H1 (cell line): ENCODE measurements around the gene AVPR2. TPM values are rescaled to one million over a fixed set of nuclear protein-coding genes. Genes with fewer than 3 reads are reported as not detected.

Experiments used
- CTCF ChIA-PET: fragments of 300-600 bp; sonication (Branson Sonifier 250); formaldehyde crosslinking; loops from one replicate; lab custom pipeline; 2021; ENCODE audit not compliant: partially characterized antibody; lab: Charles Lee
- POLR2A ChIA-PET: fragments of 300-600 bp; sonication (Branson Sonifier 250); formaldehyde crosslinking; loops from one replicate; lab custom pipeline; 2021; ENCODE audit warnings: inconsistent platforms; ENCODE audit not compliant: partially characterized antibody; lab: Charles Lee
- DNase-seq, 2 experiments: peaks; one replicate each; pipeline versions ENCODE4 v3.0.0 to v3.0.0-alpha.2; 2010 to 2022; ENCODE audit warnings: low spot score in 2 of 2, low read depth in 1 of 2, mixed read lengths in 1 of 2
- FAIRE-seq: peaks from 2 replicates; lab custom pipeline; 2011; peaks lifted over from hg19 to GRCh38; lab: Jason Lieb, UNC
- H2AFZ ChIP-seq: 2 replicates; pipeline ENCODE4 v1.8.1; 2012; ENCODE audit warnings: low read length, inconsistent platforms
- H2AK5ac ChIP-seq: 2 replicates; pipeline ENCODE4 v1.6.1; 2013; ENCODE audit warnings: low read depth, low read length
- H2BK120ac ChIP-seq: replicated peaks from 2 replicates; pipeline ENCODE3; 2013; ENCODE audit warnings: low read depth, low read length, inconsistent platforms
- H2BK12ac ChIP-seq: 2 replicates; pipeline ENCODE4 v1.6.1; 2013; ENCODE audit warnings: low read depth, low read length
- H2BK15ac ChIP-seq: 2 replicates; pipeline ENCODE4 v1.6.1; 2013; ENCODE audit warnings: low read length
- H2BK20ac ChIP-seq: 2 replicates; pipeline ENCODE4 v1.6.1; 2013; ENCODE audit warnings: low read length
- H2BK5ac ChIP-seq: 2 replicates; pipeline ENCODE4 v1.6.1; 2013; ENCODE audit warnings: low read depth, low read length
- H3K14ac ChIP-seq: 2 replicates; pipeline ENCODE4 v1.6.1; 2013; ENCODE audit warnings: inconsistent platforms; ENCODE audit not compliant: insufficient read length
- H3K18ac ChIP-seq: 2 replicates; pipeline ENCODE4 v1.6.1; 2013; ENCODE audit warnings: low read length; ENCODE audit errors: extremely low read depth
- H3K23ac ChIP-seq: 2 replicates; pipeline ENCODE4 v1.6.1; 2013; ENCODE audit warnings: inconsistent platforms; ENCODE audit not compliant: insufficient read length
- H3K23me2 ChIP-seq: 2 replicates; pipeline ENCODE4 v1.6.1; 2013; ENCODE audit warnings: low read depth, low read length
- H3K27ac ChIP-seq: 2 replicates; pipeline ENCODE4 v1.6.1; 2011; ENCODE audit warnings: low read depth, low read length, inconsistent platforms
- H3K27me3 ChIP-seq, 4 experiments: replicated peaks in 1 of 4; 1 replicate in 1 of 4; 2 replicates in 3 of 4; pipeline versions ENCODE4 v1.6.1 to v1.8.1; 2011 to 2013; ENCODE audit warnings: low read length in 3 of 4, mild to moderate bottlenecking in 3 of 4, inconsistent platforms in 2 of 4, mixed read lengths in 2 of 4, moderate library complexity in 1 of 4; ENCODE audit not compliant: control insufficient read depth in 3 of 4, insufficient read depth in 3 of 4; ENCODE audit errors: extremely low read depth in 1 of 4
- H3K36me3 ChIP-seq, 4 experiments: 2 replicates each; pipeline versions ENCODE4 v1.6.1 to v1.8.1; 2011 to 2013; ENCODE audit warnings: mild to moderate bottlenecking in 4 of 4, low read length in 3 of 4, moderate library complexity in 2 of 4, control low read depth in 1 of 4, inconsistent platforms in 1 of 4; ENCODE audit not compliant: insufficient read depth in 4 of 4, control insufficient read depth in 2 of 4
- H3K4ac ChIP-seq: replicated peaks from 2 replicates; pipeline ENCODE3; 2013; ENCODE audit warnings: low read length, low read depth, mixed read lengths, inconsistent platforms; ENCODE audit not compliant: insufficient read length
- H3K4me1 ChIP-seq, 4 experiments: replicated peaks in 1 of 4; 1 replicate in 1 of 4; 2 replicates in 3 of 4; pipeline versions ENCODE4 v1.6.1 to v1.8.1; 2011 to 2013; ENCODE audit warnings: low read length in 3 of 4, inconsistent platforms in 2 of 4, mixed read lengths in 1 of 4; ENCODE audit not compliant: insufficient read depth in 4 of 4, control insufficient read depth in 3 of 4
- H3K4me2 ChIP-seq, 2 experiments: 2 replicates each; pipeline versions ENCODE4 v1.6.1 to v1.8.1; 2011 to 2013; ENCODE audit warnings: low read depth in 2 of 2, low read length in 2 of 2, control low read depth in 1 of 2, inconsistent platforms in 1 of 2, mild to moderate bottlenecking in 1 of 2; ENCODE audit not compliant: insufficient read depth in 1 of 2
- H3K4me3 ChIP-seq, 4 experiments: fragments of 200-600, 300-600 bp in 1 of 4; sonication (generic), shearing (Covaris generic), sonication (Bioruptor Twin) in 1 of 4; 2 replicates each; pipeline versions ENCODE4 v1.5.1 to v1.8.1; 2011 to 2016; ENCODE audit warnings: low read length in 4 of 4, low read depth in 3 of 4, control low read depth in 2 of 4, inconsistent platforms in 2 of 4, mild to moderate bottlenecking in 2 of 4, mixed read lengths in 1 of 4, moderate library complexity in 1 of 4; ENCODE audit not compliant: insufficient read depth in 2 of 4; ENCODE audit errors: extremely low read depth in 1 of 4
- H3K56ac ChIP-seq: replicated peaks from 2 replicates; pipeline ENCODE3; 2013; ENCODE audit warnings: low read depth, mild to moderate bottlenecking, mixed read lengths, low read length, inconsistent platforms; ENCODE audit not compliant: insufficient read length
- H3K79me1 ChIP-seq: 2 replicates; pipeline ENCODE4 v1.6.1; 2013; ENCODE audit warnings: low read depth, low read length, control low read depth
- H3K79me2 ChIP-seq, 2 experiments: 2 replicates each; pipeline versions ENCODE4 v1.6.1 to v1.8.1; 2012 to 2013; ENCODE audit warnings: low read length in 2 of 2, mild to moderate bottlenecking in 2 of 2, inconsistent platforms in 1 of 2; ENCODE audit not compliant: insufficient read depth in 2 of 2, control insufficient read depth in 1 of 2
- H3K9ac ChIP-seq, 4 experiments: replicated peaks in 1 of 4; 1 replicate in 1 of 4; 2 replicates in 3 of 4; pipeline versions ENCODE4 v1.6.1 to v1.8.1; 2011 to 2013; ENCODE audit warnings: low read depth in 3 of 4, low read length in 3 of 4, control low read depth in 2 of 4, mild to moderate bottlenecking in 2 of 4, moderate library complexity in 2 of 4, inconsistent platforms in 1 of 4; ENCODE audit errors: extremely low read depth in 1 of 4
- H3K9me3 ChIP-seq, 2 experiments: 2 replicates each; pipeline versions ENCODE4 v1.6.1 to v1.8.1; 2012 to 2013; ENCODE audit warnings: mild to moderate bottlenecking in 2 of 2, moderate library complexity in 2 of 2, control low read depth in 1 of 2, inconsistent platforms in 1 of 2, low read depth in 1 of 2, low read length in 1 of 2, mixed read lengths in 1 of 2; ENCODE audit not compliant: insufficient read depth in 2 of 2
- H4K20me1 ChIP-seq, 2 experiments: replicated peaks in 1 of 2; 2 replicates each; pipeline versions ENCODE3 to v1.8.1; 2011 to 2013; ENCODE audit warnings: inconsistent platforms in 2 of 2, low read length in 2 of 2, mild to moderate bottlenecking in 1 of 2; ENCODE audit not compliant: insufficient read depth in 2 of 2, control insufficient read depth in 1 of 2
- H4K5ac ChIP-seq: 2 replicates; pipeline ENCODE4 v1.6.1; 2013; ENCODE audit warnings: low read length, low read depth, mixed read lengths, inconsistent platforms; ENCODE audit not compliant: insufficient read length
- H4K8ac ChIP-seq: 2 replicates; pipeline ENCODE4 v1.8.0; 2013; ENCODE audit warnings: mild to moderate bottlenecking, moderate library complexity, low read length, inconsistent platforms; ENCODE audit not compliant: insufficient read depth; ENCODE audit errors: extremely low read depth
- H4K91ac ChIP-seq: replicated peaks from 2 replicates; pipeline ENCODE3; 2013; ENCODE audit warnings: low read length, mixed read lengths, inconsistent platforms; ENCODE audit not compliant: insufficient read length
- KDM1A ChIP-seq: fragments of 200-600, 300-600 bp; sonication (generic); IDR thresholded peaks from 2 replicates; pipeline ENCODE4 v1.7.1; 2016; ENCODE audit warnings: mild to moderate bottlenecking, low read length, borderline replicate concordance
- MAX ChIP-seq: IDR thresholded peaks from 2 replicates; pipeline ENCODE4 v1.6.1; 2012; ENCODE audit warnings: inconsistent platforms
- SAP30 ChIP-seq: fragments of 300-600 bp; sonication (generic); IDR thresholded peaks from 2 replicates; pipeline ENCODE4 v1.7.1; 2012; ENCODE audit warnings: low read length, moderate library complexity, mild to moderate bottlenecking, inconsistent platforms; ENCODE audit not compliant: insufficient read depth, insufficient replicate concordance
- WGBS, 2 experiments: shearing (Covaris generic) in 1 of 2; methylation state at CpG; one replicate each; pipeline versions ENCODE4 v1.1.6 to v1.1.7; 2013 to 2015; ENCODE audit warnings: low lambda C conversion rate in 2 of 2, mixed read lengths in 2 of 2, inconsistent platforms in 1 of 2, low coverage in 1 of 2, missing lambda C conversion rate in 1 of 2; ENCODE audit not compliant: insufficient replicate concordance in 2 of 2, insufficient coverage in 1 of 2, insufficient read length in 1 of 2; ENCODE audit errors: extremely low coverage in 1 of 2, missing lambda C conversion rate in 1 of 2; 5-methylcytosine and 5-hydroxymethylcytosine counted together
- polyA plus RNA-seq, 7 experiments: library from polyadenylated mRNA; depleted of rRNA in 3 of 7; stranded (reverse) in 5 of 7; unstranded in 2 of 7; fragments of >200 nt in 5 of 7; fragments of 200-250 nt in 2 of 7; gene quantifications; 1 replicate in 5 of 7; 2 replicates in 1 of 7; 4 replicates in 1 of 7; pipeline versions ENCODE4 v1.2.1 to v1.2.3, GENCODE V29; 2011 to 2013; ENCODE audit warnings: missing spikeins in 2 of 7, mixed read lengths in 2 of 7
- total RNA-seq: library from RNA; stranded (reverse); fragmentation: NEBNext Ultra II Directional; extraction: Animal tissue kit (Norgen Biotek cat#: 25700); gene quantifications from 2 replicates; pipeline ENCODE4 v1.2.1, GENCODE V29; 2021

AVPR2 gene
- total and polyA plus RNA-seq, 2 of the 8 experiments (the other 6 are each of a cell fraction or from before 2014, with no cell fraction given): 0.09 TPM; not detected in 1

- FAIRE-seq: no peak
Observed at GRCh38 chrX:153900831-153901752, 3.4 kb upstream of the AVPR2 start.

More at GRCh38 chrX:153900831-153901752, 3.4 kb upstream of the AVPR2 start:
- Histone ChIP-seq H4K5ac (no peak overlapping the region), H2BK15ac (no peak overlapping the region), H3K23me2 (peaks cover 3% of the 10 kb centered on the region; the same call in 1 of the 2 replicates), H2BK20ac (no peak overlapping the region), H3K4me3 (no peak overlapping the region), H3K9me3 (no peaks in the 10 kb centered on the region), H2BK12ac (peak overlapping the region; percentile 95; the same call in 1 of the 2 replicates), H3K4me1 (peaks cover 0 to 12% (median 0%) of the 10 kb centered on the region in 4 experiments; a peak in 1 of 7 replicates), H4K8ac (no peak overlapping the region), H3K27ac (no peak overlapping the region), H4K20me1 (peaks cover 0 to 4% of the 10 kb centered on the region in 2 experiments), H2AFZ (no peak overlapping the region), H2BK5ac (peak overlapping the region; percentile 78), H3K36me3 (no peaks in the 10 kb centered on the region), H3K79me2 (no peaks in the 10 kb centered on the region), H3K23ac (no peak overlapping the region), H3K4ac (no peak overlapping the region), H3K14ac (no peak overlapping the region), H3K4me2 (no peak overlapping the region), H2BK120ac (no peak overlapping the region), H3K79me1 (no peaks in the 10 kb centered on the region), H3K9ac (no peak overlapping the region), H4K91ac (peak overlapping the region; percentile 95), H2AK5ac (no peak overlapping the region), H3K27me3 (no peaks in the 10 kb centered on the region), H3K56ac (no peak overlapping the region), H3K18ac (no peak overlapping the region; the same call in 1 of the 2 replicates)
- POLR2A ChIA-PET: interaction anchor here (0.6 to 0.9 kb wide), 2 partner anchors 18 to 429 kb away, joined by 3 to 4 read pairs; no protein-coding TSS in a partner anchor
- TF ChIP-seq KDM1A (no peak), MAX (no peak), SAP30 (no peak)
- DNase-seq: no peak
- CTCF ChIA-PET: interaction anchor here (0.8 to 1.6 kb wide), 5 partner anchors 9 to 46 kb away, joined by 3 to 6 read pairs (median 4); no protein-coding TSS in a partner anchor
- 57 to 95% methylated on average over 4 to 15 of the region's 26 CpGs for WGBS, 2 experiments
